Renal pelvis (tissue), 4 donors: ENCODE data around the gene MYCN. TPM values are rescaled to one million over a fixed set of nuclear protein-coding genes. Genes with fewer than 3 reads are reported as not detected.
"Not testable (repeated sequence)": the region's sequence is repeated elsewhere in the genome, so short reads cannot be mapped to it uniquely, and the experiment has no call there.

Source experiments
- DNase-seq: peaks from one replicate; pipeline ENCODE4 v3.0.0-alpha.2; 2013
- polyA plus RNA-seq, 3 donors: library from polyadenylated mRNA; unstranded; fragments of 120-200 nt; gene quantifications; one replicate each; pipeline ENCODE4 v1.2.1, GENCODE V29; 2013; ENCODE audit not compliant: insufficient read length in 3 of 3

MYCN gene
- polyA plus RNA-seq, 3 donors, result 33.7 to 39.6 (median 38.1) TPM

- DNase-seq, result no peak
These were observed 1.7 kb downstream of the MYCN start for GRCh38 chr2:15941871-15942710.

DNA sequence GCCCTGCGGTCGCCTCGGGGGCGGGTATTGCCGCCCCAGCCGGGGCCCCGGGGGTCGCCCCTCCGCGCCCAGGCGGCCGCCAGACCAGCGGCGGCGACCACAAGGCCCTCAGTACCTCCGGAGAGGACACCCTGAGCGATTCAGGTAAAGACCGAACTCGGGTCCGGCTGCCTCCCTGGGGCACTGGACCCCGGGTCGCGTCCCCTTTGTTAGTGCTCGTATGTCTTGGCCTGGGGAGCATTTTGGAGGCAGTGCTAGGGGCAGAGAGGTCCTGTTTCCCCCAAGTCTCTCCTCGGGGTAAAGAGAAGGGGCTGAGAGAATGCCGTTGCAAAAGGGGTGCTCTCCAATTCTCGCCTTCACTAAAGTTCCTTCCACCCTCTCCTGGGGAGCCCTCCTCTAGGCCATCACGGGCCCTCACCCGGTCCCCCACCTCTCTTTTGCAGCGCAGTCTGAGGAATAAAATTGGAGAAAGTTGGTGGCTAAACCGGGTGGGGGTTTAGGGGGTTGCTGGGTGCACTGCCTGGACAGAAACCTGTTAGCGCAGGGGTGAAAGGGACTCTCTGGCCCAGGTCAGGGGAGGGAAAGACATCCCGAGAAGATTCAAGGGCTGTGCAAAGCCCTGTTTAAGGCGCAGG, 2.5 kb downstream of the MYCN start:
- DNase-seq, result no peak

DNA sequence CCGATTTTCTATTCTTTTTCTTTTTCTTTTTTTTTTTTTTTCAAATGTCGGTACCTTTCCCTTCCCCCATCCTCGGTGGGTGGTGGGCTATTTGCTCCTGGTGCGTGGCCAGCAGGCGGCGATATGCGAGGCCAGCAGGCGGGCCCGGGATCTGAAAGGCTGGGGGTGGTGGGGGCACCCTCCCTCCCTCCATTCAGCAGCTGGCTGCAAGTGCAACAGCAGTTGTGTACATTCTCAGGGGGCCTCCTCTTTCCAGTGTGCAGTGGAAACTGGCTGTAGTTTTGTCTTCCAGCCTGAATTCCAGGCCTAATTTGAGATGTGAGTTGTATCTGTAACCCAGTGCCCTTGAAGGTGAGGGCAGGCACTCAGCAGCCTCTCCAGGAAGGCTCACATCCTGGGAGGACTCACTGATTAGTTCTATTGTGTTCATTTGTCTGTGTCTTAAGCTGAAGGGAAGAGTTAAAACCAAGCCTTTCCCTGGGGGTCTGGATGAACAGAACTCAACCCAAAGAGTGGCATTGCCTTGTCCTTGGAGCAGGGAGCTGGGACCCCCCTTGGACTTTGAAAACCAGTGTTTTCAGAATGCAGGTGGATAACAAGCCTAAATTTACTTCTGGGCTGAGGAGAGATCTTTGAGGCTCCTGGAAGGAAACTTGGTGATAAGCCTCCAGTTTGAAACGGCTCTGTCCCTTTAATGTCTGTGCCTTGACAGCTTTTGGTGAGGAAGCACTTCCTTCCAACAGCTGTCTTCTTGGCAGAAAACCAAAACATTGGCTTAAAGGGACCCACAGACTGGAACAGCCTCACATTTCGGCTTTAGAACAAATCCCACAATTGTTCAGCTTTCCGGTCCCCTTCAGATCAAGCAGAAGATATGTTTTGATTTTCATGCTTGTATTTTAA, 3.3 kb downstream of the MYCN start:
- peak; percentile 85 for DNase-seq

DNA sequence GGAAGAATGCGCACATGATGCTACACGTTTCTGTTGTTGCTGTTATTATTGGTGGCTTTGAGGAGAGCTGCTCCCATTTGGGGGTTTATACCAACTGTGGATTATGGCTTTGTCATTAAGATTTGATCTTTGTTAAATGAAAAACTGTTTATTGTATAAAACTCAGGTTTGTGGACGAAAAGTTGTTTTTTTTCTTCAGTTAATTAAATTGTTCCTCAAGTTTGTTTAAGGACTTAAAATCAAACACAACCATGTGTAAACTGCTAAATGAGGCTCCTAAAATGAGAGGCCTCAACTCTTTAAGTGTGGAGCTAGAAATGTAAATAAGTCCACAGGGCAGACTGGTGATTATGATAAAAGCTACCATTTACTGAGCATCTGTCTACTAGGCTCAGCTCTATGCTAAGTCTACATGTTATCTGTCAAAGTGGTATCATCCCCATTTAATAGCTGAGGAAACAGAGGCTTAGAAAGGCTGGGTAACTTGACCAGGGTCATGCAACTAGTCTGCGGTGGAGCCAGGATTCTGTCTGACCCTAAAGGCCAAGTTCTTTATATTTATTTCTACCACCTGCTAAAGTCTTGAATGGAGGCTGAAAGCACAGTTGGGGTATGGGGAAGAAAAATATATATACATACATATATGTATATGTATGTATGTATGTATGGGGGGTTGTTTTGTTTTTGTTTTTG, 4.1 kb downstream of the MYCN start:
- DNase-seq, result no peak

GRCh38 chr2:15945909-15946705, 5.8 kb downstream of the MYCN start:
- DNase-seq, result no peak

DNA sequence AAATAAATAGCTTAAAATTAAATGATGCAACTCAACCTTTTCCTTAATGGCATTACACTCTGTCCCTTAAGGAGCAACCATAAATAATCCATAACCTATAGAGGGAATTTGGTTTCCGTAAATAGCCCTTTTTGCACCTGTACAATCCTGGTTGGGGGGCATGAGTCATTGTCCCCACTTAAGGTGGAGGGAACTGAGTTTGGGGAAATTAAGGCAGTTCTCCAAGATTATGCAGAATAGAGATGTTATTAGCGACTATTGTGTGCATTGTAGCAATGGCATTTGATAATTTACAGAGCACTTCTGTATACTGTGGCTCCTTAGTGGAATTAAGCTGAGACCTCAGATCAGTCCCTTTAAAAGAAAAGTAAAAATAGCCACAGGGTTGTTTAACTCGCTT, 6.6 kb downstream of the MYCN start:
- DNase-seq, result no peak

- DNase-seq, result no peak
These were observed 7.1 kb downstream of the MYCN start for GRCh38 chr2:15947431-15947830.

DNA sequence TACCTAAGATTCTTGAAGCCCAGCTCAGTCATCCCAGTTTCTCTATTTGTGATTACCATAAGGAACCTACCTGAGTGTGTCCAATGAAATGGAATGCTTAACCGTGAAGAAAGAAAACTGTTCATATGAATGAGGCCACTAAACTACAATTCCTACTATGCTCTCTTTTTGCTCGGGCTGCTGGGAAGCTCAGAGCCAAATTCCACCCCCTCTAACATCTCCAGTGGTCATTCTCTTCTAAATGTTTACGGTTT, 8.3 kb downstream of the MYCN start:
- DNase-seq, result no peak

DNA sequence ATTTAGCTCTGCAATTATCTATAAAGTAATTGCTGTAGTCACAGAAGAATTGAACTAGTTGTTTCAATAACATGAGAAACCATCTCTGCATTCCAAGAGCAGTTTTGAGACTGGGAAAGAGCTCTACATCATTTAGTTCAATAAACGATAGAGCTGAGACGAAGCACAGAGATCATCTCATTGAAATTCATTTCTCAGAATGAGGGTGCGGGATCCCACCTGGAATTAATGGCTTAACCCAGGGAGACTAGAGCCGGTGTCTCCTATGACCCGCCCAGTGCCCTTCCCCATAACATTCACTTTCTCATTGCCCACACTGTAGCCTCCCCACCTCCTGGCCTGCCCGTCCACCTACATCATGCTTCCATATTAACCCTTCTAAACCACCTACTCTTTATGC, 8.8 kb downstream of the MYCN start:
- no peak for DNase-seq

DNA sequence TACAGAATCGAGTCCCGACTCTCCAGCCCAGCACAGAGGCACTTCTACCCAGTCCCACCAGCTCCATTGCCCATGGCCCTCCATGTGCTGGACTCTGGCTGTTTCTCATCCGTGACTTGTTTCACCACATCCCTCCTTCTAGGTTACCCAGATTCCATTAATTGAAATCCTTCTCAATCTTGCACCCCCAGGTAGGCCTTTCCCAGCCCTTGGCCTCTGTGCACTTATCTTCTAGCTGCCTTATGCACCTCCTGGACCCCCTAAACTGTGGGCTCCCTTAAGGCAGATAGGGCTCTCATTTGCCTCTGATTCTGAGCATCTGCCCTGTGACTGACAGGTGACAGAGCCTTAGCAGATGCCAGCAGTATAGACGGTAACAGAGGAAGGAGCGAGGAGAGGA, 9.2 kb downstream of the MYCN start:
- DNase-seq, result no peak

DNA sequence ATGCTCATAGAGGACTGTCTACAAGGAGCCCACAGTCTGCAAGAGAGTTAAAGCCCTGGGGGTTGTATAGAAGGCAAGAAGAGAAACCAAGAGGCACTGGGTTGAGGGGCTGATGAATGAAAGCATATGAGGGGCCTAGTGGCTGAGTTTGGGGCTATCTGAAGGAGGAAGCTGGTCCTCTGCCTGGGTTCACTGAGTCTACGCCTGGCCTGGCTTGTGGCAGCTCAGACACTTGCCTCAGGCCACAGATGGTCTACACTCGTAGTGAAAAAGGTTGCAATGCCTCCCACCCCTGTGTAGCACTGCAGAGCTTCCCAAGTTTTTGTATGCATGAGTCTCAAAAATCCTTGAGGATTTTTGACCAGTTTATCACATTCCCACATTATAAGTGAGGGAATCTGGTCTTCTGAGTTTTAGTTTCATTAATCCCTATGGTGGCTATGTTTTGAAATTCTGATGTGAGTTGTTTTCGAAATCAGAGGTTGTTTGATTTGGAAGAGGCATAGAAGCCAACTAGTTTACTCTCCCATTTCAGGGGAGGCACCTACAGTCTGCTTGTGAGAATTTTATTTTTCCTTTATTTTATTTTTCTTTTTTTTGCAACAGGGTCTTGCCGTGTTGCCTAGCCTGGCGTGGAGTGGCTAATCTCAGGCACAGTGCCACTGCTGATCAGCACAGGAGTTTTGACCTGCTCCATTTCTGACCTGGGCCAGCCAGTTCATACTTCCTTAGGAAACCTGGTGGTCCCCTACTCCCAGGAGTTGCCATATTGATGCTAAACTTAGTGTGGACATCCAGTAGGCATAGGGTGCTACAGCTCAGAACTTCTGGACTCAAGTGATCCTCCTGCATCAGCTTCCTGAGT, 10.0 kb downstream of the MYCN start:
- DNase-seq, result no peak

DNA sequence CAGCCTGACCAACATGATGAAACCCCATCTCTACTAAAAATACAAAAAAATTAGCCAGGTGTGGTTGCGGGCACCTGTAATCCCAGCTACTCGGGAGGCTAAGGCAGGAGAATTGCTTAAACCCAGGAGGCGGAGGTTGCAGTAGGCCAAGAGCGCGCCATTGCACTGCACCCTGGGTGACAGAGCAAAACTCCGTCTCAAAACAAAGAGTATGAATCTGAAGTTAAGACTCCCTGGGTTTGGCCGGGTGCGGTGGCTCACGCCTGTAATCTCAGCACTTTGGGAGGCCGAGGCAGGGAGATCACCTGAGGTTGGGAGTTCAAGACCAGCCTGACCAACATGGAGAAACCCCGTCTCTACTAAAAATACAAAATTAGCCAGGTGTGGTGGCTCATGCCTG, 11.6 kb downstream of the MYCN start:
- DNase-seq, result not testable (repeated sequence)

DNA sequence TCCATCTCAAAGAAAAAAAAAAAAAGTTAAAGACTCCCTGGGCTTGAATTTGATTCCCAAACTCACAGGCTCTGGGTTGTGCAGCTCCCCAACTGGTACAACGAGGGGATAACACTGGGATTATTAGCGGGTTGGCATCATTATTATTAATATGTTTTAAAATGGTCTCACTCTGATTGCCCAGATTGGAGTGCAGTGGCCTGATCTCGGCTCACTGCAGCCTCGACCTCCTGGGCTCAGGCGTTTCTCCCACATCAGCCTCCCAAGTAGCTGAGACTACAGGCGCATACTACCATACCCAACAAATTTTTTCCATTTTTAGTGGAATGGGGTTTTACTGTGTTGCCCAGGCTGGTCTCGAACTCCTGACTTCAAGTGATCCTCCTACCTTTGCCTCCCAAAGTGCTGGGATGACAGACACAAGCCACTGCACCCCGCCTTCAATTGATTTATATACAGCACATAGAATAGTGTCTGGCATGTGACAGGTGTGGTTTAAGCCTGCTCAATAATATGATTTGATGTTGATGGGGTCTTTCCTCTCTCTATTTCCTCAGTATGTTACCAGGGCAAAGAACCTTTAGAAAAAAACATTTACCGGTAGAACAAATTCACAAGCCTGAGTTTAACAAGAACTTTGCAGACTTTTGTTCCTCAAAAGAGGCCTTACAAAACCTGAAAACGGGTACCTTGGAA, 12.2 kb downstream of the MYCN start:
- no peak for DNase-seq

- DNase-seq, result peak; percentile 67
These were observed 12.8 kb downstream of the MYCN start for GRCh38 chr2:15953147-15953630.

DNA sequence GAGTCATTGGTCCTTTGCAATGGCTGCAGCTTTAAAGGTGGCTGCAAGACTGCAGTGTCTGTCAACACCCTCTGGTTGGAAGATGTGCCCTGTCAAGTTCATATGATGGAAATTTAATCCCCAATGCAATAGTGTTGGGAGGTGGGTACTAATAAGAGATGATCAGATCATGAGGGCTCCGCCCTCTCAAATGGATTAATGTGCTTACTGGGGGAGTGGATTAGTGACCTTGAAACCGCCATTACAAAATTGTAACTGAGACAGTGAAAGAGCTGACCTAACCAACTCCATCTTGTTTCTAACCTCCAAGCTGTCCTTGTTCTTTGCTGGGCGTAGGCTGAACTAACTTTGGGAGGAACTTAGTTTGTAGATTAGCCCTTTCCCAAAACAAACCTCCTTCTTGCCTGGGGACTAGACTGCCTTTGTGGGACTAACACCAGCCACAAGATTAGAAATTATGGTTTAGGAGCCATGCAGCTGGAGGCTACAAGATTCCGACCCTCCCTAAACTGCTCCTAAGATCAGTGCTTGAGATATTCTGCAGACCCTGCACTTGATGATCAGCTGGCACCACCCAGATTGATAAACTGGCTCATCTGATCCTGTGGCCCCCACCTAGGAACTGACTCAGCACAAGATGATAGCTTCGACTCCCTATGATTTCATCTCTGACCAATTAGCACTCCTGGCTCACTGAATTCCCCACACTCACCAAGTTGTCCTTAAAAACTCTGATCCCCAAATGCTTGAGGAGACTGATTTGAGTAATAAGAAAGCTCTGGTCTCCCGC, 13.7 kb downstream of the MYCN start:
- DNase-seq, result no peak

- DNase-seq, result no peak
These were observed 14.4 kb downstream of the MYCN start for GRCh38 chr2:15954761-15955160.

DNA sequence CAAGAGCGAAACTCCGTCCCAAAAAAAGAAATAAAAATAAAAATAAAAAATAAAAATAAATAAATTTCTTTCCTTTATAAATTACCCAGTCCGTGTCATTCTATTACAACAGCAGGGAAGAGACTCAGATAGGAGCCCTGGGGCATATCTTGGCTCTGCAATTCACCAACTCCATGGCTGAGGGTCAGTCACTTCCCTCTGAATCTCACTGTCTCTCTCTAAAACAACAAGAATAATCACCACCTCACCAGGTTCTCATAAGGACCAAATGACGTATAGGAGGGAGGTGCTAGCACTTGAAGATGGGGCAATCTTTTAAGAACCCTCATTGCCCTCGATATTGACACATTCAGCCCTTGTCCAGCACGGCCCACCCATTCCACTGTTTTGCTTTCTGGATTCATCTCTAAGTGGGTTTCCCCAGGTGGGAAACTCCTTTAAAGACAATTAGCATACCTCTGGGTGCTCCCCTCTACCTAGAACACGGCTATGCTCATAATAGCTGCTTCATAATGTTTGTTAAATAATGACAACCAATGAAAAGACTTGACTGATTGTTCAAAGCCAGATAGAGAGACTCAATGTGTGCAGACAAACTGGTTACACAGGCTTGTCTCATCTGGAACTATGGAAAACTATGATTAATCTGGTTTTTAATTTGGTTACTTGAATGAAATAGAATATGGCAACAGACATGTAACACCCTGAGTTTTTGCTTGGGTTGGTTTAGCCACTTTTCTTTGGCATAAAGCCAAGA, 15.1 kb downstream of the MYCN start:
- DNase-seq, result no peak

DNA sequence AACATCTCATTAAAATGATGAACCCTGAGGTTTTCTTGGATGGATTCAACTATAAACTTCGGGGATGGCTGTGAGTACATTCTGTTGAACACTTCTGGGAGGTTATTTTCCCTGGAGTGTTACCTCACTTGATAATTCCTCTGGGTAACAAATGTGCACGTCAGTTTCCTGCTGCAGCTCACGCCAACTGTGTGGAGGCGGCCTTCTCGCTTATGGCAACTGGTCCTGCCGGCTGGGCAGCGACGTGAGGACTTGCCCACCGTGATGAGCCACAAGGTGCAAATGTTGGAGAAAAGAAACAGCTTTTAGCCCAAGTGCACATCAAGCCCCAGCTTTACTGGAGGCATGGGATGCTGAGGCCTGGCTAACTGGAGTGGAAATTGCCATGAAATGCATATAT, 15.9 kb downstream of the MYCN start:
- no peak for DNase-seq
